HepG2 (cell line): ENCODE measurements around the gene NDUFB3. TPM values are rescaled to one million over a fixed set of nuclear protein-coding genes. Genes with fewer than 3 reads are reported as not detected.
"Not testable (repeated sequence)": the region's sequence is repeated elsewhere in the genome, so short reads cannot be mapped to it uniquely, and the experiment has no call there.

Experiments
- ATAC-seq: fragments of 200-7000 bp; cut with Tn5 transposase; 3 replicates; pipeline ENCODE4 v1.9.1; 2020; ENCODE audit warnings: mild to moderate bottlenecking, moderate library complexity
- BruUV-seq: library from RNA; stranded (reverse); fragments of 400-500 nt; replicated peaks from 2 replicates; lab custom pipeline; 2021; lab: Mats Ljungman, UMichigan
- CTCF ChIA-PET: fragments of 300-600 bp; formaldehyde crosslinking; extraction: SDS; loops from one replicate; lab custom pipeline; 2021; ENCODE audit warnings: low total read pairs, inconsistent platforms, low intra/inter-chr PET ratio; lab: Yijun Ruan, JAX
- POLR2A ChIA-PET: fragments of 350-600 bp; sonication (Branson Sonifier 250); formaldehyde crosslinking; loops from one replicate; lab custom pipeline; 2020; ENCODE audit warnings: antibody characterized with exemption, inconsistent platforms; lab: Yijun Ruan, JAX
- DNase-seq: peaks from one replicate; pipeline ENCODE4 v3.0.0-alpha.2; 2015; ENCODE audit warnings: low spot score
- FAIRE-seq: peaks from 3 replicates; lab custom pipeline; 2011; peaks lifted over from hg19 to GRCh38; lab: Jason Lieb, UNC
- H2AFZ ChIP-seq: one replicate; pipeline ENCODE4 v1.6.1; 2011; ENCODE audit warnings: low read length, inconsistent platforms
- H3K27ac ChIP-seq: fragments of 300-600 bp; 3 replicates; pipeline ENCODE4 v1.8.0; 2011; ENCODE audit warnings: mixed run types, mild to moderate bottlenecking, mixed read lengths, low read length, inconsistent platforms; ENCODE audit not compliant: insufficient read depth; ENCODE audit errors: extremely low read length
- H3K27me3 ChIP-seq, 2 experiments: fragments of 200-600 bp in 1 of 2; 2 replicates in 1 of 2; 3 replicates in 1 of 2; pipeline versions ENCODE4 v1.6.0 to v1.8.0; 2011; ENCODE audit warnings: low read length in 2 of 2, mild to moderate bottlenecking in 2 of 2, moderate library complexity in 2 of 2, inconsistent platforms in 1 of 2; ENCODE audit not compliant: insufficient read depth in 2 of 2, control insufficient read depth in 1 of 2
- H3K36me3 ChIP-seq, 2 experiments: fragments of 200-600 bp in 1 of 2; replicated peaks in 1 of 2; 2 replicates in 1 of 2; 3 replicates in 1 of 2; pipeline versions ENCODE4 v1.5.1 to v1.8.0; 2011; ENCODE audit warnings: low read length in 2 of 2, inconsistent platforms in 1 of 2; ENCODE audit not compliant: insufficient read depth in 2 of 2, control insufficient read depth in 1 of 2
- H3K4me1 ChIP-seq: 2 replicates; pipeline ENCODE4 v1.5.1; 2012; ENCODE audit warnings: low read length, inconsistent platforms; ENCODE audit not compliant: insufficient read depth
- H3K4me2 ChIP-seq: 2 replicates; pipeline ENCODE4 v1.6.0; 2011; ENCODE audit warnings: low read depth, low read length, inconsistent platforms
- H3K4me3 ChIP-seq, 3 experiments: fragments of 200-600 bp in 1 of 3; sonication (generic), shearing (Covaris generic) in 1 of 3; replicated peaks in 1 of 3; 2 replicates each; pipeline ENCODE4 v1.5.1; 2011 to 2016; ENCODE audit warnings: low read length in 3 of 3, inconsistent platforms in 2 of 3, low read depth in 2 of 3, mild to moderate bottlenecking in 2 of 3, control low read depth in 1 of 3, mixed read lengths in 1 of 3; ENCODE audit not compliant: insufficient read depth in 1 of 3
- H3K79me2 ChIP-seq: one replicate; pipeline ENCODE4 v1.6.1; 2011; ENCODE audit warnings: low read length, inconsistent platforms; ENCODE audit not compliant: insufficient read depth
- H3K9ac ChIP-seq: 2 replicates; pipeline ENCODE4 v1.6.0; 2011; ENCODE audit warnings: mild to moderate bottlenecking, low read depth, low read length, inconsistent platforms; ENCODE audit not compliant: insufficient read depth
- H3K9me3 ChIP-seq: 2 replicates; pipeline ENCODE4 v1.5.1; 2012; ENCODE audit warnings: mild to moderate bottlenecking, low read length
- H4K20me1 ChIP-seq: 2 replicates; pipeline ENCODE4 v1.6.0; 2011; ENCODE audit warnings: inconsistent platforms, mild to moderate bottlenecking, low read length, moderate library complexity; ENCODE audit not compliant: insufficient read depth
- ARID5B ChIP-seq: IDR thresholded peaks from 2 replicates; pipeline ENCODE4 v1.4.0; 2020; ENCODE audit warnings: mild to moderate bottlenecking, missing genetic modification reagents
- DRAP1 ChIP-seq: IDR thresholded peaks from 2 replicates; pipeline ENCODE4 v1.6.1; 2016; ENCODE audit warnings: missing genetic modification reagents, missing compliant biosample characterization
- HNF1A ChIP-seq, 2 experiments: sonication (generic) in 1 of 2; formaldehyde crosslinking in 1 of 2; IDR thresholded peaks; 2 replicates each; pipeline versions ENCODE4 v1.4.0 to v1.6.1; 2016 to 2020; ENCODE audit warnings: borderline replicate concordance in 1 of 2, low read depth in 1 of 2, mild to moderate bottlenecking in 1 of 2, missing genetic modification reagents in 1 of 2
- HNF4A ChIP-seq: sonication (generic); formaldehyde crosslinking; IDR thresholded peaks from 2 replicates; pipeline ENCODE4 v1.4.0; 2020; ENCODE audit warnings: missing genetic modification reagents
- NR2F6 ChIP-seq, 2 experiments: IDR thresholded peaks; 2 replicates each; pipeline ENCODE4 v1.6.1; 2016; ENCODE audit warnings: antibody characterized with exemption in 1 of 2, mild to moderate bottlenecking in 1 of 2
- PAXIP1 ChIP-seq: sonication (generic); formaldehyde crosslinking; conservative IDR thresholded peaks from 2 replicates; pipeline ENCODE4 v1.4.0; 2020; ENCODE audit warnings: mild to moderate bottlenecking, missing genetic modification reagents, moderate library complexity
- SAP130 ChIP-seq: IDR thresholded peaks from 2 replicates; pipeline ENCODE4 v1.6.1; 2016; ENCODE audit warnings: low read depth
- SOX5 ChIP-seq: IDR thresholded peaks from 2 replicates; pipeline ENCODE4 v1.6.1; 2016; ENCODE audit warnings: borderline replicate concordance
- SOX6 ChIP-seq, 2 experiments: fragments of 450-650 bp in 1 of 2; sonication (generic) in 1 of 2; formaldehyde crosslinking in 1 of 2; IDR thresholded peaks; 2 replicates each; pipeline versions ENCODE4 v1.4.0 to v1.6.1; 2017 to 2020; ENCODE audit warnings: antibody characterized with exemption in 1 of 2, mild to moderate bottlenecking in 1 of 2, missing genetic modification reagents in 1 of 2
- ZNF652 ChIP-seq: IDR thresholded peaks from 2 replicates; pipeline ENCODE4 v1.6.1; 2016; ENCODE audit warnings: low read depth, borderline replicate concordance
- WGBS: methylation state at CpG from one replicate; pipeline ENCODE4 v1.1.6; 2017; ENCODE audit warnings: low lambda C conversion rate; 5-methylcytosine and 5-hydroxymethylcytosine counted together
- in situ Hi-C: cut with HindIII; loops from 2 replicates; pipeline ENCODE4 v1.10.0; 2017; ENCODE audit warnings: low pct_unique_long_range_greater_than_20kb; ENCODE audit not compliant: extremely low pct_ligation_motif_present
- intact Hi-C: fragments of 100-400 bp; cut with micrococcal nuclease; formaldehyde crosslinking; loops from one replicate; pipeline ENCODE4 v1.10.0; 2022; ENCODE audit not compliant: unreplicated experiment
- polyA plus RNA-seq, 8 experiments: library from polyadenylated mRNA; depleted of rRNA in 3 of 8; stranded (reverse) in 7 of 8; unstranded in 1 of 8; fragments of >200 nt; fragmentation: Illumina TruSeq in 4 of 8; extraction: Trizol in 4 of 8; gene quantifications; 2 replicates each; pipeline versions ENCODE4 v1.2.1 to v1.2.3, GENCODE V29; 2011 to 2016; ENCODE audit warnings: low read depth in 4 of 8, missing spikeins in 1 of 8, mixed read lengths in 1 of 8; ENCODE audit not compliant: insufficient read depth in 1 of 8
- total RNA-seq, 5 experiments: library from RNA; depleted of rRNA; stranded (reverse); fragments of >200 nt; fragmentation: Illumina TruSeq; extraction: Trizol; gene quantifications; 2 replicates each; pipeline ENCODE4 v1.2.3, GENCODE V29; 2016; ENCODE audit warnings: low read depth in 1 of 5

NDUFB3 gene
- total and polyA plus RNA-seq, 2 of the 13 experiments (the other 11 are each of a cell fraction or from before 2014, with no cell fraction given) = 50.7 to 159 TPM

GRCh38 chr2:201043050-201043449 is 28.8 kb upstream of the NDUFB3 start:
- H3K9ac ChIP-seq; H3K27ac ChIP-seq; H3K27me3 ChIP-seq; CTCF ChIA-PET; in situ Hi-C loops; intact Hi-C loops; BruUV-seq; H2AFZ ChIP-seq; H3K4me2 ChIP-seq; DNase-seq; H3K36me3 ChIP-seq; FAIRE-seq; H3K9me3 ChIP-seq; H4K20me1 ChIP-seq; H3K4me3 ChIP-seq; TF ChIP-seq NR2F6 (CRISPR knock-in tag; IDR thresholded peaks at IDR 0.05); SOX6 (IDR thresholded peaks at IDR 0.05); HNF1A (IDR thresholded peaks at IDR 0.05; ENCODE audit: low read depth): not testable (repeated sequence)
- WGBS = 18% methylated on average over 5 of the region's 5 CpGs
- Histone ChIP-seq H3K79me2 (peaks cover 18% of the 10 kb centered on the region), H3K4me1 (peaks cover 36% of the 10 kb centered on the region)
- peak; percentile 55 for ATAC-seq
- POLR2A ChIA-PET = interaction anchor here (0.7 kb wide), 1 partner anchor 105 kb away, joined by 3 read pairs; no protein-coding TSS in a partner anchor
- TF ChIP-seq NR2F6 (IDR thresholded peaks at IDR 0.05) (peak; percentile 42; the same call in 1 of the 2 replicates), SOX6 (CRISPR knock-in tag; IDR thresholded peaks at IDR 0.05) (peak; percentile 79), ZNF652 (CRISPR knock-in tag) (peak; percentile 96), DRAP1 (peak; percentile 29; the same call in 1 of the 2 replicates), PAXIP1 (CRISPR knock-in tag) (peak; percentile 44; the same call in 1 of the 2 replicates), ARID5B (CRISPR knock-in tag) (peak; percentile 66; the same call in 1 of the 2 replicates), HNF1A (CRISPR knock-in tag; IDR thresholded peaks at IDR 0.05; ENCODE audit: borderline replicate concordance) (peak; percentile 34; the same call in 1 of the 2 replicates), SOX5 (CRISPR knock-in tag) (peak; percentile 60), SAP130 (CRISPR knock-in tag) (0 out of 2 replicates have a peak, but pooled peaks have one; percentile 22), HNF4A (peak; percentile 19; the same call in 1 of the 2 replicates)
